Tibial nerve (tissue), 3 donors: ENCODE measurements around the gene DDIT4.
"Not testable (repeated sequence)": the region's sequence is repeated elsewhere in the genome, so short reads cannot be mapped to it uniquely, and the experiment has no call there.

Experiments used
- POLR2A ChIP-seq, 2 donors: fragments of 450-650 bp; IDR thresholded peaks; one replicate each; pipeline ENCODE4 v1.6.1; 2017; ENCODE audit warnings: antibody characterized with exemption in 2 of 2, mild to moderate bottlenecking in 2 of 2, moderate library complexity in 2 of 2
- TF ChIP-seq, protein P1 (sequence below), 5 experiments: fragments of 200-600 bp in 3 of 5; fragments of 450-650 bp in 2 of 5; sonication (generic) in 3 of 5; IDR thresholded peaks; one replicate each; pipeline ENCODE4 v1.5.1; 2016 to 2019; ENCODE audit warnings: antibody characterized with exemption in 5 of 5, mild to moderate bottlenecking in 3 of 5, moderate library complexity in 2 of 5

- TF ChIP-seq, protein P1, sequence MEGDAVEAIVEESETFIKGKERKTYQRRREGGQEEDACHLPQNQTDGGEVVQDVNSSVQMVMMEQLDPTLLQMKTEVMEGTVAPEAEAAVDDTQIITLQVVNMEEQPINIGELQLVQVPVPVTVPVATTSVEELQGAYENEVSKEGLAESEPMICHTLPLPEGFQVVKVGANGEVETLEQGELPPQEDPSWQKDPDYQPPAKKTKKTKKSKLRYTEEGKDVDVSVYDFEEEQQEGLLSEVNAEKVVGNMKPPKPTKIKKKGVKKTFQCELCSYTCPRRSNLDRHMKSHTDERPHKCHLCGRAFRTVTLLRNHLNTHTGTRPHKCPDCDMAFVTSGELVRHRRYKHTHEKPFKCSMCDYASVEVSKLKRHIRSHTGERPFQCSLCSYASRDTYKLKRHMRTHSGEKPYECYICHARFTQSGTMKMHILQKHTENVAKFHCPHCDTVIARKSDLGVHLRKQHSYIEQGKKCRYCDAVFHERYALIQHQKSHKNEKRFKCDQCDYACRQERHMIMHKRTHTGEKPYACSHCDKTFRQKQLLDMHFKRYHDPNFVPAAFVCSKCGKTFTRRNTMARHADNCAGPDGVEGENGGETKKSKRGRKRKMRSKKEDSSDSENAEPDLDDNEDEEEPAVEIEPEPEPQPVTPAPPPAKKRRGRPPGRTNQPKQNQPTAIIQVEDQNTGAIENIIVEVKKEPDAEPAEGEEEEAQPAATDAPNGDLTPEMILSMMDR (IDR thresholded peaks at IDR 0.05): not testable (repeated sequence)
- TF ChIP-seq POLR2A (IDR thresholded peaks at IDR 0.05): not testable (repeated sequence)
Observed at GRCh38 chr10:72279587-72279986, 5.9 kb downstream of the DDIT4 start.
